GM19372 (cell line): Measurements from ENCODE around the gene PPP1R3E.

ENCODE experiments used
- ATAC-seq: cut with Tn5 transposase; IDR thresholded peaks from one replicate; pipeline ENCODE4 v1.9.1; 2021; ENCODE audit warnings: mild to moderate bottlenecking, low read depth, moderate library complexity; ENCODE audit not compliant: unreplicated experiment

Gene PPP1R3E

GRCh38 chr14:23252420-23253333, 50.0 kb downstream of the PPP1R3E start:
- no peak for ATAC-seq

GRCh38 chr14:23252006-23252405, 50.7 kb downstream of the PPP1R3E start:
- ATAC-seq = no peak

GRCh38 chr14:23249824-23250223, 52.8 kb downstream of the PPP1R3E start:
- no peak for ATAC-seq

- ATAC-seq = no peak
Measured at GRCh38 chr14:23248601-23249000, 54.1 kb downstream of the PPP1R3E start.
